Measurements from ENCODE around the gene SPZ1. TPM values are rescaled to one million over a fixed set of nuclear protein-coding genes. Genes with fewer than 3 reads are reported as not detected.

Gene SPZ1
- polyA plus RNA-seq, 2 of the 4 experiments (the other 2 are of a cell fraction): not detected

DNA sequence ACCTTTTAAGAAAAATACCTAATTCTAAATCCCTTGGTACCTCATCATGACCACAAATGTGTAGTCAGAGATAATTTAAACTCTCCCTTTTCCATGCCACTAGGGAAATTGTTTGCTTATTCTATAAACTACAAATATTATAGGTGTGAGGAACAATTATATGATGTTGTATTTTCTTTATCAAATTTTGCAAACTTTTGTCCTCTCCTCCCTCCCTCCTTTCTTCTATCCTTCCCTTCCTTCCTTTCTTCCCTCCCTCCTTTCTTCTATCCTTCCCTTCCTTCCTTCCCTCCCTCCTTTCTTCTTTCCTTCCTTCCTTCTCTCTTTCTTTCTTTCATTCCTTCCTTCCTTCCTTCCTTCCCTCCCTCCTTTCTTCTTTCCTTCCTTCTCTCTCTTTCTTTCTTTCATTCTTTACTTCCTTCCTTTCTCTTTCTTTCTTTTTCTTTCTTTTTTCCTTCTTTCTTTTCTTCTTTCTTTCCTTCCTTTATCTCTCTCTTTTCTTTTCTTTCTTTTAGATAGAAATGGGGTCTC is 41.2 kb downstream of the SPZ1 start:
- no peak overlapping the region for H3K27ac ChIP-seq
- H3K9me3 ChIP-seq: no peaks in the 10 kb centered on the region
- no peak overlapping the region for H3K4me3 ChIP-seq
- no peaks in the 10 kb centered on the region for H3K4me1 ChIP-seq
- ChIA-PET CTCF (no interaction called here), POLR2A (no interaction called here)
- ATAC-seq: no peak
- no peak for DNase-seq (ENCODE audit: low read depth in 1 of 2, low spot score in 1 of 2)
- FAIRE-seq: no peak
- TF ChIP-seq POLR2AphosphoS2 (conservative IDR thresholded peaks at IDR 0.05; ENCODE audit: low read length) (no peak), NFE2L2 (conservative IDR thresholded peaks at IDR 0.05; ENCODE audit: low read length) (no peak), BHLHE40 (IDR thresholded peaks at IDR 0.05; ENCODE audit: low read depth, low read length) (no peak)
- TF ChIP-seq, protein P1, sequence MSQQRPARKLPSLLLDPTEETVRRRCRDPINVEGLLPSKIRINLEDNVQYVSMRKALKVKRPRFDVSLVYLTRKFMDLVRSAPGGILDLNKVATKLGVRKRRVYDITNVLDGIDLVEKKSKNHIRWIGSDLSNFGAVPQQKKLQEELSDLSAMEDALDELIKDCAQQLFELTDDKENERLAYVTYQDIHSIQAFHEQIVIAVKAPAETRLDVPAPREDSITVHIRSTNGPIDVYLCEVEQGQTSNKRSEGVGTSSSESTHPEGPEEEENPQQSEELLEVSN (IDR thresholded peaks at IDR 0.05; ENCODE audit: borderline replicate concordance, low read depth): no peak
- no peak overlapping the region for H3K4me2 ChIP-seq

DNA sequence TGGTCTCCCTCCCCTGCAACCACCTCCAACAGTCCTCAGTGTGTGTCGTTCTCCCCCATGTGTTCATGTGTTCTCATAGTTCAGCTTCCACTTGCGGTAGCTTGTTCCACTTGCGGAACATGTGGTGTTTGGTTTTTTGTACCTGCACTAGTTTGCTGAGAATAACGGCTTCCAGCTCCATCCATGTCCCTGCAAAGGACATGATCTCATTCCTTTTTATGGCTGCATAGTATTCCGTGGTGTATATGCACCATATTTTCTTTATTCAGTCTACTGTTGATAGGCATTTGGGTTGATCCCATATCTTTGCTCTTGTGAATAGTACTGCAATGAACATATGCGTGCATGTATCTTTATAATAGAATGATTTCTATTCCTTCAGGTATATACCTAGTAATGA is 45.1 kb downstream of the SPZ1 start:
- Histone ChIP-seq H3K27ac (no peak overlapping the region), H3K4me1 (no peaks in the 10 kb centered on the region), H3K4me3 (no peak overlapping the region), H3K9me3 (no peaks in the 10 kb centered on the region), H3K4me2 (no peak overlapping the region)
- no peak for DNase-seq (ENCODE audit: low read depth in 1 of 2, low spot score in 1 of 2)
- FAIRE-seq: no peak
- 60% methylated on average over 6 of the region's 6 CpGs for WGBS (ENCODE audit: missing lambda C conversion rate)
- ATAC-seq: no peak
- ChIA-PET POLR2A (no interaction called here), CTCF (no interaction called here)
- TF ChIP-seq ZC3H11A (IDR thresholded peaks at IDR 0.05) (no peak), RARB (CRISPR knock-in tag; IDR thresholded peaks at IDR 0.05) (no peak), CBX8 (IDR thresholded peaks at IDR 0.05) (no peak), EHF (CRISPR knock-in tag; IDR thresholded peaks at IDR 0.05) (no peak), HOXA7 (CRISPR knock-in tag; IDR thresholded peaks at IDR 0.05) (no peak)
- TF ChIP-seq, protein P2, sequence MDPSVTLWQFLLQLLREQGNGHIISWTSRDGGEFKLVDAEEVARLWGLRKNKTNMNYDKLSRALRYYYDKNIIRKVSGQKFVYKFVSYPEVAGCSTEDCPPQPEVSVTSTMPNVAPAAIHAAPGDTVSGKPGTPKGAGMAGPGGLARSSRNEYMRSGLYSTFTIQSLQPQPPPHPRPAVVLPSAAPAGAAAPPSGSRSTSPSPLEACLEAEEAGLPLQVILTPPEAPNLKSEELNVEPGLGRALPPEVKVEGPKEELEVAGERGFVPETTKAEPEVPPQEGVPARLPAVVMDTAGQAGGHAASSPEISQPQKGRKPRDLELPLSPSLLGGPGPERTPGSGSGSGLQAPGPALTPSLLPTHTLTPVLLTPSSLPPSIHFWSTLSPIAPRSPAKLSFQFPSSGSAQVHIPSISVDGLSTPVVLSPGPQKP (IDR thresholded peaks at IDR 0.05; ENCODE audit: low read depth, low read length): no peak

DNA sequence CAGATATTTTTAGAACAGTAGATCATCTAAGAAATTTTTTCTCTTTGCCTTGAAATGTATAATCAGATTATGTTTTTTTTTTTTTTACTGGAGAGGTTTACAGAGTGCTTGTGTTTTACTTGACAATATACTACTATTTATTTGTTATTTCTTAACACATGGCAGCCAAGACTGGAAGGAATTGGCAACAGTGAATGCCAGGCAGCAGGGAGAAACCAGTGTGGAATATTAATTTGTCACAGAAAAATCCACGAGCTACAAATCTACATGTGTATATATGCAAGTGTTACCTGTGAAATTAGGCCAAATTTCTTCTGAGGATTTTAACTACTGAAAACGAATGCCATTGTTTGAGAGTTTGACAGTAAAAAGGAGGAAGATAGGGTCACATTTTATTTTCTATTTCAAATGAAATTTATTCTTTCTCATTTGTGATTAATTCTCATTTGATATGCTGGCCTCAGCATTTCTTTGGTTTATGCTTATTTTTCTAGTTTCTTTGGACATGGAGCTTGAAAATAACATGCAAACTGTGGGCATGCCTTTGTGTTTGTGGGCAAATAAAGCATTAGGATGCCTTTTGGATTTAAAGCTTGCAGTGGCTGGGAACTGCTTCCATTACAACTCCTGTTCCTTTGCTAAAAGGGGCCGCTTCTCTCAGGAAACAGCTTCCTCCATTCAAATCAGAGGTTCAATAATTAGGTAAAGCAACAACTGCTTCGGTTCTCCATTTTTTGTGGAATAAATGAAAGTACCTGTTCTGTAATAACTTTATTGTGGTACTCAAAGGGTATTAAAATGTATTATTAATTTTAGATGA is 49.1 kb downstream of the SPZ1 start:
- Histone ChIP-seq H3K4me2 (no peak overlapping the region), H3K9me3 (no peaks in the 10 kb centered on the region), H3K4me1 (no peaks in the 10 kb centered on the region), H3K27ac (no peak overlapping the region), H3K4me3 (no peak overlapping the region)
- 39% methylated on average over 4 of the region's 4 CpGs for WGBS (ENCODE audit: missing lambda C conversion rate)
- DNase-seq (ENCODE audit: low read depth in 1 of 2, low spot score in 1 of 2) (no peak), ATAC-seq (no peak), FAIRE-seq (no peak)
- CTCF ChIA-PET: no interaction called here
- POLR2A ChIA-PET: no interaction called here
- TF ChIP-seq, protein P3, sequence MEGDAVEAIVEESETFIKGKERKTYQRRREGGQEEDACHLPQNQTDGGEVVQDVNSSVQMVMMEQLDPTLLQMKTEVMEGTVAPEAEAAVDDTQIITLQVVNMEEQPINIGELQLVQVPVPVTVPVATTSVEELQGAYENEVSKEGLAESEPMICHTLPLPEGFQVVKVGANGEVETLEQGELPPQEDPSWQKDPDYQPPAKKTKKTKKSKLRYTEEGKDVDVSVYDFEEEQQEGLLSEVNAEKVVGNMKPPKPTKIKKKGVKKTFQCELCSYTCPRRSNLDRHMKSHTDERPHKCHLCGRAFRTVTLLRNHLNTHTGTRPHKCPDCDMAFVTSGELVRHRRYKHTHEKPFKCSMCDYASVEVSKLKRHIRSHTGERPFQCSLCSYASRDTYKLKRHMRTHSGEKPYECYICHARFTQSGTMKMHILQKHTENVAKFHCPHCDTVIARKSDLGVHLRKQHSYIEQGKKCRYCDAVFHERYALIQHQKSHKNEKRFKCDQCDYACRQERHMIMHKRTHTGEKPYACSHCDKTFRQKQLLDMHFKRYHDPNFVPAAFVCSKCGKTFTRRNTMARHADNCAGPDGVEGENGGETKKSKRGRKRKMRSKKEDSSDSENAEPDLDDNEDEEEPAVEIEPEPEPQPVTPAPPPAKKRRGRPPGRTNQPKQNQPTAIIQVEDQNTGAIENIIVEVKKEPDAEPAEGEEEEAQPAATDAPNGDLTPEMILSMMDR (IDR thresholded peaks at IDR 0.05): no peak
- peak; percentile 46 for TF ChIP-seq MAFK (IDR thresholded peaks at IDR 0.05; ENCODE audit: partially characterized antibody)

DNA sequence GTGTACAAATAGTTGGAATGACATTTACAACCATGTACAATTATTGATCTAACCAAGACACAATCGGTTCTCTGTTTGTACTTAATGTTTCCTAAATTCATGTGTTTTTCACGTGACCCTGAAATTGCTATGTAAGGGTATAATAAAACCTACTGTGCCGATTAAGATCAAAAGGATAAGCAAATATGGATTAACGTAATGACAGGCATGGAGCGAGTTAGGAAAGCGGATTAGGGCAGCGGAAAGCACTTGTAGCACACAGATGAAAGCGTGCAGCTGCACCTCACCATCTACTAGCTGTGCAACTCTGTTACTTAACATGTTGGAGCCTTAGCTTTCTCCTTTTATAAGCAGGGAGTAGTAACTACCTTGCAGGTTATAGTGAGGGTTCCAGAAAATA is 49.7 kb downstream of the SPZ1 start:
- H3K4me2 ChIP-seq: no peak overlapping the region
- POLR2A ChIA-PET: no interaction called here
- CTCF ChIA-PET: no interaction called here
- no peak overlapping the region for H3K4me3 ChIP-seq
- ATAC-seq: no peak
- 78% methylated on average over 8 of the region's 8 CpGs for WGBS (ENCODE audit: missing lambda C conversion rate)
- no peak overlapping the region for H3K27ac ChIP-seq
- no peak for FAIRE-seq
- H3K4me1 ChIP-seq: no peaks in the 10 kb centered on the region
- DNase-seq (ENCODE audit: low read depth in 1 of 2, low spot score in 1 of 2): no peak
- no peaks in the 10 kb centered on the region for H3K9me3 ChIP-seq
- no peak for TF ChIP-seq HOXB13 (CRISPR knock-in tag; IDR thresholded peaks at IDR 0.05; ENCODE audit: low read depth)
- no peak for TF ChIP-seq EHF (CRISPR knock-in tag; IDR thresholded peaks at IDR 0.05)
- TF ChIP-seq FOXS1 (CRISPR knock-in tag; IDR thresholded peaks at IDR 0.05): no peak
- TF ChIP-seq, protein P4, sequence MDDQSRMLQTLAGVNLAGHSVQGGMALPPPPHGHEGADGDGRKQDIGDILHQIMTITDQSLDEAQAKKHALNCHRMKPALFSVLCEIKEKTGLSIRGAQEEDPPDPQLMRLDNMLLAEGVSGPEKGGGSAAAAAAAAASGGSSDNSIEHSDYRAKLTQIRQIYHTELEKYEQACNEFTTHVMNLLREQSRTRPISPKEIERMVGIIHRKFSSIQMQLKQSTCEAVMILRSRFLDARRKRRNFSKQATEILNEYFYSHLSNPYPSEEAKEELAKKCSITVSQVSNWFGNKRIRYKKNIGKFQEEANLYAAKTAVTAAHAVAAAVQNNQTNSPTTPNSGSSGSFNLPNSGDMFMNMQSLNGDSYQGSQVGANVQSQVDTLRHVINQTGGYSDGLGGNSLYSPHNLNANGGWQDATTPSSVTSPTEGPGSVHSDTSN (IDR thresholded peaks at IDR 0.05): no peak
- TF ChIP-seq PHF8 (IDR thresholded peaks at IDR 0.05; ENCODE audit: borderline replicate concordance, low read depth): no peak
- TF ChIP-seq, protein P3 (IDR thresholded peaks at IDR 0.05): no peak
- no peak for TF ChIP-seq ZC3H11A (IDR thresholded peaks at IDR 0.05)
- no peak for TF ChIP-seq EHMT2 (IDR thresholded peaks at IDR 0.05; ENCODE audit: low read depth)
- no peak for TF ChIP-seq MAFK (IDR thresholded peaks at IDR 0.05; ENCODE audit: partially characterized antibody)
- TF ChIP-seq BHLHE40 (IDR thresholded peaks at IDR 0.05; ENCODE audit: low read depth, low read length): no peak
- TF ChIP-seq, protein P2 (IDR thresholded peaks at IDR 0.05; ENCODE audit: low read depth, low read length): no peak
- TF ChIP-seq, protein P5, sequence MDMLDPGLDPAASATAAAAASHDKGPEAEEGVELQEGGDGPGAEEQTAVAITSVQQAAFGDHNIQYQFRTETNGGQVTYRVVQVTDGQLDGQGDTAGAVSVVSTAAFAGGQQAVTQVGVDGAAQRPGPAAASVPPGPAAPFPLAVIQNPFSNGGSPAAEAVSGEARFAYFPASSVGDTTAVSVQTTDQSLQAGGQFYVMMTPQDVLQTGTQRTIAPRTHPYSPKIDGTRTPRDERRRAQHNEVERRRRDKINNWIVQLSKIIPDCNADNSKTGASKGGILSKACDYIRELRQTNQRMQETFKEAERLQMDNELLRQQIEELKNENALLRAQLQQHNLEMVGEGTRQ (IDR thresholded peaks at IDR 0.05): no peak

All from A549 (cell line).